Osteoblast (primary cell): Measurements from ENCODE around the gene HPSE2. TPM values are rescaled to one million over a fixed set of nuclear protein-coding genes. Genes with fewer than 3 reads are reported as not detected.
"Not testable (repeated sequence)": the region's sequence is repeated elsewhere in the genome, so short reads cannot be mapped to it uniquely, and the experiment has no call there.

Experiments used
- DNase-seq: peaks from one replicate; pipeline ENCODE4 v3.0.0; 2011; ENCODE audit warnings: low spot score, mixed read lengths; ENCODE audit not compliant: insufficient read length; ENCODE audit errors: missing footprints
- H2AFZ ChIP-seq: 2 replicates; pipeline ENCODE4 v1.6.0; 2011; ENCODE audit warnings: mild to moderate bottlenecking, low read length
- H3K27ac ChIP-seq: 2 replicates; pipeline ENCODE4 v1.5.1; 2011; ENCODE audit warnings: mild to moderate bottlenecking, low read depth, low read length, moderate library complexity
- H3K27me3 ChIP-seq: 2 replicates; pipeline ENCODE4 v1.6.0; 2012; ENCODE audit warnings: mild to moderate bottlenecking, control low read depth, inconsistent platforms, low read length, moderate library complexity; ENCODE audit not compliant: insufficient read depth
- H3K36me3 ChIP-seq: 2 replicates; pipeline ENCODE4 v1.5.1; 2011; ENCODE audit warnings: mild to moderate bottlenecking, low read length, control low read depth, moderate library complexity; ENCODE audit not compliant: insufficient read depth
- H3K4me1 ChIP-seq: 2 replicates; pipeline ENCODE4 v1.5.1; 2011; ENCODE audit warnings: mild to moderate bottlenecking, low read length, control low read depth, moderate library complexity; ENCODE audit not compliant: insufficient read depth
- H3K4me2 ChIP-seq: 2 replicates; pipeline ENCODE4 v1.6.0; 2011; ENCODE audit warnings: mild to moderate bottlenecking, low read length; ENCODE audit not compliant: insufficient read depth
- H3K4me3 ChIP-seq: fragments of 200-600 bp; sonication (generic); 3 replicates; pipeline ENCODE4 v1.5.1; 2012; ENCODE audit warnings: mild to moderate bottlenecking, low read length, inconsistent platforms; ENCODE audit not compliant: insufficient read depth
- H3K79me2 ChIP-seq: 2 replicates; pipeline ENCODE4 v1.6.0; 2012; ENCODE audit warnings: mild to moderate bottlenecking, low read length, control low read depth, inconsistent platforms; ENCODE audit not compliant: insufficient read depth
- H3K9me3 ChIP-seq: 2 replicates; pipeline ENCODE4 v1.5.1; 2011; ENCODE audit warnings: low read depth, low read length, control low read depth
- H4K20me1 ChIP-seq: 2 replicates; pipeline ENCODE4 v1.6.0; 2012; ENCODE audit warnings: mild to moderate bottlenecking, low read length, control low read depth; ENCODE audit not compliant: insufficient read depth
- CTCF ChIP-seq: IDR thresholded peaks from 2 replicates; pipeline ENCODE4 v1.5.1; 2011; ENCODE audit warnings: mild to moderate bottlenecking, low read depth, low read length, moderate library complexity; ENCODE audit errors: extremely low read depth
- total RNA-seq: library from RNA; depleted of rRNA; stranded (reverse); fragments of >200 nt; gene quantifications from 2 replicates; pipeline ENCODE4 v1.2.3, GENCODE V29; 2012

The HPSE2 gene
- total RNA-seq, 1 donor: not detected

GRCh38 chr10:98994030-98994429 lies 241.6 kb downstream of the HPSE2 start:
- no peaks in the 10 kb centered on the region for H3K36me3 ChIP-seq
- H3K4me3 ChIP-seq: no peak overlapping the region
- DNase-seq: no peak
- no peak overlapping the region for H2AFZ ChIP-seq
- H3K9me3 ChIP-seq: no peaks in the 10 kb centered on the region
- H4K20me1 ChIP-seq: no peaks in the 10 kb centered on the region
- H3K4me2 ChIP-seq: no peak overlapping the region
- no peak overlapping the region for H3K27ac ChIP-seq
- H3K79me2 ChIP-seq: no peaks in the 10 kb centered on the region
- H3K4me1 ChIP-seq: no peaks in the 10 kb centered on the region
- TF ChIP-seq CTCF: no peak
- no peaks in the 10 kb centered on the region for H3K27me3 ChIP-seq

GRCh38 chr10:98983751-98984150 lies 251.9 kb downstream of the HPSE2 start:
- not testable (repeated sequence) for H2AFZ ChIP-seq, H3K4me1 ChIP-seq, H3K79me2 ChIP-seq, H3K4me3 ChIP-seq, DNase-seq, H3K36me3 ChIP-seq, H3K27ac ChIP-seq, H3K9me3 ChIP-seq, H3K4me2 ChIP-seq, H4K20me1 ChIP-seq, H3K27me3 ChIP-seq

- no peak overlapping the region for H3K4me2 ChIP-seq
- no peak for DNase-seq
- no peaks in the 10 kb centered on the region for H3K27me3 ChIP-seq
- no peak for TF ChIP-seq CTCF
- H3K4me1 ChIP-seq: no peaks in the 10 kb centered on the region
- no peaks in the 10 kb centered on the region for H3K79me2 ChIP-seq
- no peaks in the 10 kb centered on the region for H3K36me3 ChIP-seq
- H4K20me1 ChIP-seq: no peaks in the 10 kb centered on the region
- H2AFZ ChIP-seq: no peak overlapping the region
- H3K27ac ChIP-seq: no peak overlapping the region
- H3K9me3 ChIP-seq: peaks cover 2% of the 10 kb centered on the region
- H3K4me3 ChIP-seq: no peak overlapping the region
Observed at GRCh38 chr10:98980353-98980752, 255.3 kb downstream of the HPSE2 start.

GRCh38 chr10:98971464-98971863 lies 264.2 kb downstream of the HPSE2 start:
- no peak overlapping the region for H3K27ac ChIP-seq
- H3K27me3 ChIP-seq: no peaks in the 10 kb centered on the region
- H3K36me3 ChIP-seq: no peaks in the 10 kb centered on the region
- H3K4me3 ChIP-seq: no peak overlapping the region
- H2AFZ ChIP-seq: no peak overlapping the region
- no peak for TF ChIP-seq CTCF
- no peaks in the 10 kb centered on the region for H3K4me1 ChIP-seq
- H4K20me1 ChIP-seq: no peaks in the 10 kb centered on the region
- H3K9me3 ChIP-seq: no peaks in the 10 kb centered on the region
- no peak overlapping the region for H3K4me2 ChIP-seq
- no peak for DNase-seq
- H3K79me2 ChIP-seq: no peaks in the 10 kb centered on the region
